GM12878 (cell line): ENCODE data around the gene RERGL.

Experiments
- CEBPB ChIP-seq, 2 experiments: fragments of 150-350 bp in 1 of 2; IDR thresholded peaks; 2 replicates each; pipeline ENCODE4 v1.6.1; 2012 to 2014; ENCODE audit warnings: low read depth in 2 of 2, low read length in 2 of 2, borderline replicate concordance in 1 of 2, inconsistent platforms in 1 of 2
- CTCF ChIP-seq, 3 experiments: IDR thresholded peaks in 2 of 3; conservative IDR thresholded peaks in 1 of 3; 2 replicates each; pipeline ENCODE4 v1.5.1; 2011; ENCODE audit warnings: low read depth in 3 of 3, low read length in 3 of 3, mild to moderate bottlenecking in 3 of 3, control low read depth in 2 of 3, moderate library complexity in 2 of 3, inconsistent platforms in 1 of 3, mixed read lengths in 1 of 3; ENCODE audit not compliant: control insufficient read depth in 2 of 3, insufficient read depth in 1 of 3; ENCODE audit errors: extremely low read depth in 1 of 3
- FOXM1 ChIP-seq: IDR thresholded peaks from 2 replicates; pipeline ENCODE4 v1.6.1; 2012; ENCODE audit warnings: low read depth, mild to moderate bottlenecking, inconsistent platforms, low read length, moderate library complexity
- GABPA ChIP-seq: IDR thresholded peaks from 2 replicates; pipeline ENCODE4 v1.6.1; 2014; ENCODE audit warnings: antibody characterized with exemption, low read depth, mild to moderate bottlenecking, inconsistent platforms
- HDAC2 ChIP-seq: fragments of 200-600 bp; sonication (generic); IDR thresholded peaks from 2 replicates; pipeline ENCODE4 v1.6.1; 2017
- IKZF1 ChIP-seq: fragments of 450-650 bp; conservative IDR thresholded peaks from 2 replicates; pipeline ENCODE4 v1.6.1; 2017; ENCODE audit warnings: antibody characterized with exemption, mild to moderate bottlenecking
- POLR2AphosphoS5 ChIP-seq: IDR thresholded peaks from 2 replicates; pipeline ENCODE4 v1.6.1; 2011; ENCODE audit warnings: mild to moderate bottlenecking, low read length, inconsistent platforms
- RAD21 ChIP-seq: IDR thresholded peaks from 2 replicates; pipeline ENCODE4 v1.6.1; 2011; ENCODE audit warnings: mild to moderate bottlenecking, low read depth, low read length, moderate library complexity; ENCODE audit not compliant: insufficient read depth
- SPI1 ChIP-seq: IDR thresholded peaks from 2 replicates; pipeline ENCODE4 v1.6.1; 2011; ENCODE audit warnings: low read depth, mild to moderate bottlenecking, low read length, moderate library complexity, borderline replicate concordance; ENCODE audit not compliant: insufficient read depth
- STAT1 ChIP-seq: fragments of 450-650 bp; conservative IDR thresholded peaks from 2 replicates; pipeline ENCODE4 v1.6.1; 2014; ENCODE audit warnings: antibody characterized with exemption, mild to moderate bottlenecking
- YY1 ChIP-seq: IDR thresholded peaks from 2 replicates; pipeline ENCODE4 v1.6.1; 2011; ENCODE audit warnings: low read depth, mild to moderate bottlenecking, low read length
- ZBTB33 ChIP-seq: fragments of 450-650 bp; IDR thresholded peaks from 2 replicates; pipeline ENCODE4 v1.6.1; 2017; ENCODE audit warnings: mild to moderate bottlenecking
- TF ChIP-seq, protein P1 (sequence below): fragments of 450-650 bp; IDR thresholded peaks from 2 replicates; pipeline ENCODE4 v1.6.1; 2014; ENCODE audit warnings: mild to moderate bottlenecking

GRCh38 chr12:18135086-18135485 is 45.1 kb upstream of the RERGL start:
- TF ChIP-seq SPI1 (no peak), ZBTB33 (no peak), IKZF1 (no peak), YY1 (no peak), CTCF (IDR thresholded peaks at IDR 0.05 in 2 of 3, conservative IDR thresholded peaks at IDR 0.05 in 1 of 3; ENCODE audit: control insufficient read depth in 2 of 3, extremely low read depth in 1 of 3, insufficient read depth in 1 of 3, low read depth in 3 of 3, low read length in 3 of 3) (no peak), CEBPB (IDR thresholded peaks at IDR 0.05; ENCODE audit: borderline replicate concordance in 1 of 2, low read depth in 2 of 2, low read length in 2 of 2) (no peak), POLR2AphosphoS5 (no peak), STAT1 (no peak), RAD21 (no peak), HDAC2 (no peak), FOXM1 (no peak), GABPA (no peak)
- TF ChIP-seq, protein P1, sequence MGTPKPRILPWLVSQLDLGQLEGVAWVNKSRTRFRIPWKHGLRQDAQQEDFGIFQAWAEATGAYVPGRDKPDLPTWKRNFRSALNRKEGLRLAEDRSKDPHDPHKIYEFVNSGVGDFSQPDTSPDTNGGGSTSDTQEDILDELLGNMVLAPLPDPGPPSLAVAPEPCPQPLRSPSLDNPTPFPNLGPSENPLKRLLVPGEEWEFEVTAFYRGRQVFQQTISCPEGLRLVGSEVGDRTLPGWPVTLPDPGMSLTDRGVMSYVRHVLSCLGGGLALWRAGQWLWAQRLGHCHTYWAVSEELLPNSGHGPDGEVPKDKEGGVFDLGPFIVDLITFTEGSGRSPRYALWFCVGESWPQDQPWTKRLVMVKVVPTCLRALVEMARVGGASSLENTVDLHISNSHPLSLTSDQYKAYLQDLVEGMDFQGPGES = no peak
